GM19239 (cell line): ENCODE data around the gene ACTA2.
A peak's percentile ranks its signal among the peaks of the same experiment; 100 is the strongest.
"Not testable (repeated sequence)": the region's sequence is repeated elsewhere in the genome, so short reads cannot be mapped to it uniquely, and the experiment has no call there.

Experiments
- DNase-seq: peaks from one replicate; pipeline ENCODE4 v3.0.0; 2011; ENCODE audit warnings: low spot score; ENCODE audit not compliant: insufficient read length
- FAIRE-seq: peaks from 2 replicates; lab custom pipeline; 2011; peaks lifted over from hg19 to GRCh38; lab: Jason Lieb, UNC

The ACTA2 gene

GRCh38 chr10:88954458-88955083, 2.0 kb upstream of the ACTA2 start:
- FAIRE-seq, result no peak
- no peak for DNase-seq

- no peak for FAIRE-seq
Observed at GRCh38 chr10:88953662-88954061, 1.1 kb upstream of the ACTA2 start.

GRCh38 chr10:88949912-88950837, 2.4 kb downstream of the ACTA2 start:
- FAIRE-seq (no peak), DNase-seq (no peak)

More at GRCh38 chr10:88953662-88954061, 1.1 kb upstream of the ACTA2 start:
- no peak for DNase-seq

GRCh38 chr10:88949051-88949450, 3.5 kb downstream of the ACTA2 start:
- no peak for DNase-seq
- FAIRE-seq, result no peak

GRCh38 chr10:88946965-88947590, 5.5 kb downstream of the ACTA2 start:
- FAIRE-seq (peak; percentile 23), DNase-seq (no peak)

- DNase-seq (no peak), FAIRE-seq (no peak)
Observed at GRCh38 chr10:88946200-88946599, 6.4 kb downstream of the ACTA2 start.

GRCh38 chr10:88944813-88945212, 7.8 kb downstream of the ACTA2 start:
- FAIRE-seq, result peak; percentile 85
- peak; percentile 17 for DNase-seq

- peak; percentile 26 for FAIRE-seq
- no peak for DNase-seq
Observed at GRCh38 chr10:88943778-88944177, 8.8 kb downstream of the ACTA2 start.

- no peak for DNase-seq
- no peak for FAIRE-seq
Observed at GRCh38 chr10:88941026-88941425, 11.5 kb downstream of the ACTA2 start.

GRCh38 chr10:88938938-88939337, 13.6 kb downstream of the ACTA2 start:
- DNase-seq, result no peak
- FAIRE-seq, result no peak

- DNase-seq (no peak), FAIRE-seq (no peak)
Observed at GRCh38 chr10:88938039-88938438, 14.5 kb downstream of the ACTA2 start.

GRCh38 chr10:88936656-88937055, 15.9 kb downstream of the ACTA2 start:
- FAIRE-seq, result peak; percentile 47
- DNase-seq, result no peak

- peak; percentile 93 for FAIRE-seq
Observed at GRCh38 chr10:88934900-88935672, 17.5 kb downstream of the ACTA2 start.

GRCh38 chr10:88933564-88933963, 19.0 kb downstream of the ACTA2 start:
- no peak for FAIRE-seq

More at GRCh38 chr10:88934900-88935672, 17.5 kb downstream of the ACTA2 start:
- peak; percentile 24 for DNase-seq

GRCh38 chr10:88932539-88933256, 19.9 kb downstream of the ACTA2 start:
- peak; percentile 21 for DNase-seq
- FAIRE-seq, result peak; percentile 96

More at GRCh38 chr10:88933564-88933963, 19.0 kb downstream of the ACTA2 start:
- DNase-seq, result no peak

- not testable (repeated sequence) for FAIRE-seq, DNase-seq
Observed at GRCh38 chr10:88932029-88932428, 20.5 kb downstream of the ACTA2 start.

- DNase-seq (no peak), FAIRE-seq (no peak)
Observed at GRCh38 chr10:88931548-88931947, 21.0 kb downstream of the ACTA2 start.

- no peak for FAIRE-seq
- no peak for DNase-seq
Observed at GRCh38 chr10:88928254-88928653, 24.3 kb downstream of the ACTA2 start.

- FAIRE-seq, result no peak
- DNase-seq, result no peak
Observed at GRCh38 chr10:88927416-88927690, 25.2 kb downstream of the ACTA2 start.
